Measurements from ENCODE around the gene AFAP1L2.

The AFAP1L2 gene

GRCh38 chr10:114256822-114257221, 147.5 kb downstream of the AFAP1L2 start:
- H3K4me3 ChIP-seq (ENCODE audit: low read depth, low read length): no peak overlapping the region
- TF ChIP-seq, protein P1, sequence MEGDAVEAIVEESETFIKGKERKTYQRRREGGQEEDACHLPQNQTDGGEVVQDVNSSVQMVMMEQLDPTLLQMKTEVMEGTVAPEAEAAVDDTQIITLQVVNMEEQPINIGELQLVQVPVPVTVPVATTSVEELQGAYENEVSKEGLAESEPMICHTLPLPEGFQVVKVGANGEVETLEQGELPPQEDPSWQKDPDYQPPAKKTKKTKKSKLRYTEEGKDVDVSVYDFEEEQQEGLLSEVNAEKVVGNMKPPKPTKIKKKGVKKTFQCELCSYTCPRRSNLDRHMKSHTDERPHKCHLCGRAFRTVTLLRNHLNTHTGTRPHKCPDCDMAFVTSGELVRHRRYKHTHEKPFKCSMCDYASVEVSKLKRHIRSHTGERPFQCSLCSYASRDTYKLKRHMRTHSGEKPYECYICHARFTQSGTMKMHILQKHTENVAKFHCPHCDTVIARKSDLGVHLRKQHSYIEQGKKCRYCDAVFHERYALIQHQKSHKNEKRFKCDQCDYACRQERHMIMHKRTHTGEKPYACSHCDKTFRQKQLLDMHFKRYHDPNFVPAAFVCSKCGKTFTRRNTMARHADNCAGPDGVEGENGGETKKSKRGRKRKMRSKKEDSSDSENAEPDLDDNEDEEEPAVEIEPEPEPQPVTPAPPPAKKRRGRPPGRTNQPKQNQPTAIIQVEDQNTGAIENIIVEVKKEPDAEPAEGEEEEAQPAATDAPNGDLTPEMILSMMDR (IDR thresholded peaks at IDR 0.05; ENCODE audit: low read depth, low read length): no peak
- H3K36me3 ChIP-seq: no peaks in the 10 kb centered on the region
- no peaks in the 10 kb centered on the region for H3K9me3 ChIP-seq
- no peaks in the 10 kb centered on the region for H3K27me3 ChIP-seq
- DNase-seq: no peak
- no peaks in the 10 kb centered on the region for H3K4me1 ChIP-seq

- H3K36me3 ChIP-seq: no peaks in the 10 kb centered on the region
- H3K27me3 ChIP-seq: no peaks in the 10 kb centered on the region
- TF ChIP-seq, protein P1 (IDR thresholded peaks at IDR 0.05; ENCODE audit: low read depth, low read length): no peak
- H3K9me3 ChIP-seq: no peaks in the 10 kb centered on the region
- no peaks in the 10 kb centered on the region for H3K4me1 ChIP-seq
- DNase-seq: no peak
- no peak overlapping the region for H3K4me3 ChIP-seq (ENCODE audit: low read depth, low read length)
These were observed 148.1 kb downstream of the AFAP1L2 start for GRCh38 chr10:114256008-114256765.

GRCh38 chr10:114255227-114255626, 149.1 kb downstream of the AFAP1L2 start:
- Histone ChIP-seq H3K4me3 (ENCODE audit: low read depth, low read length) (no peak overlapping the region), H3K9me3 (no peaks in the 10 kb centered on the region), H3K27me3 (no peaks in the 10 kb centered on the region), H3K36me3 (no peaks in the 10 kb centered on the region), H3K4me1 (no peaks in the 10 kb centered on the region)
- DNase-seq: no peak
- TF ChIP-seq, protein P1 (IDR thresholded peaks at IDR 0.05; ENCODE audit: low read depth, low read length): no peak

DNA sequence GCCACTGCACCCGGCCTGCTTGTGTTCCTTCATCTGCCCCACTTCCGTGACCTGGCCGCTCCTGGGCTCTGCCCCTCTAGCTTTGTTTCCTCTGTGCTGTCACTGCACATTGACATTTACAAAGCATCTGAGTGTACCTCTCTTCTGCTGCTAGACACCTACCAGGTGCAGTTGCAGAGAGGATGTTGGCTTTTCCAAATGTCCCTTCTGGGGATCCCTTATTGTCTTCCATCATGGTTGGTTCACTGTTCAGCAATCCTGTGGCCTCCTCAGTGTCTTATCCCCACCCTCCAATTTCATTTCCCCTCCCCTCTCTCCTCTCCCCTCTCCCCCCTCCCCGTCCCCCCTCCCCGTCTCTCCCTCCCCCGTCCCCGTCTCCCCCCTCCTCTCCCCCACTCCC, 151.4 kb downstream of the AFAP1L2 start:
- Histone ChIP-seq H3K9me3 (no peaks in the 10 kb centered on the region), H3K27me3 (no peaks in the 10 kb centered on the region), H3K36me3 (no peaks in the 10 kb centered on the region), H3K4me3 (ENCODE audit: low read depth, low read length) (no peak overlapping the region), H3K4me1 (no peaks in the 10 kb centered on the region)
- TF ChIP-seq, protein P1 (IDR thresholded peaks at IDR 0.05; ENCODE audit: low read depth, low read length): no peak
- no peak for DNase-seq

GRCh38 chr10:114252092-114252491, 152.2 kb downstream of the AFAP1L2 start:
- Histone ChIP-seq H3K27me3 (no peaks in the 10 kb centered on the region), H3K4me1 (no peaks in the 10 kb centered on the region), H3K9me3 (no peaks in the 10 kb centered on the region), H3K4me3 (ENCODE audit: low read depth, low read length) (no peak overlapping the region), H3K36me3 (no peaks in the 10 kb centered on the region)
- TF ChIP-seq, protein P1 (IDR thresholded peaks at IDR 0.05; ENCODE audit: low read depth, low read length): no peak
- no peak for DNase-seq

GRCh38 chr10:114250716-114251115, 153.6 kb downstream of the AFAP1L2 start:
- Histone ChIP-seq H3K4me3 (ENCODE audit: low read depth, low read length) (no peak overlapping the region), H3K27me3 (no peaks in the 10 kb centered on the region), H3K9me3 (no peaks in the 10 kb centered on the region), H3K4me1 (no peaks in the 10 kb centered on the region), H3K36me3 (no peaks in the 10 kb centered on the region)
- no peak for DNase-seq
- TF ChIP-seq, protein P1 (IDR thresholded peaks at IDR 0.05; ENCODE audit: low read depth, low read length): no peak

Measured in BE2C (cell line).